ENCODE results near the gene TULP4. TPM values are rescaled to one million over a fixed set of nuclear protein-coding genes. Genes with fewer than 3 reads are reported as not detected.

TULP4 gene
- total RNA-seq, 1 donor, result 131 TPM

DNA sequence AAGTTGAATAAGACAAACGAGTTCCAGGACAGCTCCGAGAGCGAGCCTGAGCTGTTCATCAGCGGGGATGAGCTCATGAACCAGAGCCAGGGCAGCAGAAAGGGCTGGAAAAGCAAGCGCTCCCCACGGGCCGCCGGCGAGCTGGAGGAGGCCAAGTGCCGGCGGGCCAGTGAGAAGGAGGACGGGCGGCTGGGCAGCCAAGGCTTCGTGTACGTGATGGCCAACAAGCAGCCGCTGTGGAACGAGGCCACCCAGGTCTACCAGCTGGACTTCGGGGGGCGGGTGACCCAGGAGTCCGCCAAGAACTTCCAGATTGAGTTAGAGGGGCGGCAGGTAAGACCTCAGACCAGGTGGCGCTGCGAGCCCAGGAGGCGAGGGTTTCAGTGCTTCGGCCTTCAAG, 191.6 kb downstream of the TULP4 start:
- no peak for DNase-seq (ENCODE audit: low read depth)
- TF ChIP-seq, protein P1, sequence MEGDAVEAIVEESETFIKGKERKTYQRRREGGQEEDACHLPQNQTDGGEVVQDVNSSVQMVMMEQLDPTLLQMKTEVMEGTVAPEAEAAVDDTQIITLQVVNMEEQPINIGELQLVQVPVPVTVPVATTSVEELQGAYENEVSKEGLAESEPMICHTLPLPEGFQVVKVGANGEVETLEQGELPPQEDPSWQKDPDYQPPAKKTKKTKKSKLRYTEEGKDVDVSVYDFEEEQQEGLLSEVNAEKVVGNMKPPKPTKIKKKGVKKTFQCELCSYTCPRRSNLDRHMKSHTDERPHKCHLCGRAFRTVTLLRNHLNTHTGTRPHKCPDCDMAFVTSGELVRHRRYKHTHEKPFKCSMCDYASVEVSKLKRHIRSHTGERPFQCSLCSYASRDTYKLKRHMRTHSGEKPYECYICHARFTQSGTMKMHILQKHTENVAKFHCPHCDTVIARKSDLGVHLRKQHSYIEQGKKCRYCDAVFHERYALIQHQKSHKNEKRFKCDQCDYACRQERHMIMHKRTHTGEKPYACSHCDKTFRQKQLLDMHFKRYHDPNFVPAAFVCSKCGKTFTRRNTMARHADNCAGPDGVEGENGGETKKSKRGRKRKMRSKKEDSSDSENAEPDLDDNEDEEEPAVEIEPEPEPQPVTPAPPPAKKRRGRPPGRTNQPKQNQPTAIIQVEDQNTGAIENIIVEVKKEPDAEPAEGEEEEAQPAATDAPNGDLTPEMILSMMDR (IDR thresholded peaks at IDR 0.05; ENCODE audit: insufficient read depth, low read length), result no peak
- H3K4me3 ChIP-seq (ENCODE audit: low read depth, low read length), result no peak overlapping the region

DNA sequence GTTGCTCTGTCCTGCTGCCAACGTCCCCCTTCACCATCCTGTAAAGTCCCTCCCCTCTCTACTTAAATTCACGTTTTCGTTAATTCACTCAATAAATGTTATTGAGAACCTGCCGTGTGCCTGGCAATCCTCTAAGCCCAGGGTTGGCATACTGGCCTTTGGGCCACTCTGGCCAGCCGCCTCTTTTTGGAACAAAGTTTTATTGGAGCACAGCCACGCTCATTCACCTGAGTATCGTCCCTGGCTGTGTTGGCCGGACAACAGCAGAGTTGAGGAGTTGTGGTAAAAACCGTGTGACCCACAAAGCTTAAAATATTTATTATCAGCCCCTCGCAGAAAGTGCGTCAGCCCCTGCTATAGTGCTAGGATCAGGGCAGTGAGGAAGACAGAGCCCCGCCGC, 192.9 kb downstream of the TULP4 start:
- TF ChIP-seq, protein P1 (IDR thresholded peaks at IDR 0.05; ENCODE audit: insufficient read depth, low read length), result no peak
- DNase-seq (ENCODE audit: low read depth), result no peak

DNA sequence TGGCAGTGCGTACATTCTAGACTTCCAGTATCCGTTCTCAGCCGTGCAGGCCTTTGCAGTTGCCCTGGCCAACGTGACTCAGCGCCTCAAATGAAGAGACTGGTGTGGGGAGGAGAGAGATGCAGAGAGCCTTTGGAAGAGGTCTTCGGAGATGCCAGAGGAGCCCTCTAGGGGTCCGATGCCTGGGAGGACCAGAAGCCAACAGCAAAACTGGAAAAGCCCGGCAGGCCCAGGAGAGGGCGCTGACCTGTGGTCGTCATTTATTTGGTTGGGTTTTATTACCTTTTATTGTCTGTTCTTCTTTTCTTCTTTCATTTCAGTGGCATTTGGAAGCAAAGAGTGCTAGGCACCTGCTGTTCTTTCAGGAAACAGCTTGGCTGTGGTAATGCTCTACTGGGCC, 194.3 kb downstream of the TULP4 start:
- DNase-seq (ENCODE audit: low read depth), result no peak
- H3K4me3 ChIP-seq (ENCODE audit: low read depth, low read length), result no peak overlapping the region
- TF ChIP-seq, protein P1 (IDR thresholded peaks at IDR 0.05; ENCODE audit: insufficient read depth, low read length), result peak; percentile 9

More for the DNA sequence above, 192.9 kb downstream of the TULP4 start:
- no peak overlapping the region for H3K4me3 ChIP-seq (ENCODE audit: low read depth, low read length)

DNA sequence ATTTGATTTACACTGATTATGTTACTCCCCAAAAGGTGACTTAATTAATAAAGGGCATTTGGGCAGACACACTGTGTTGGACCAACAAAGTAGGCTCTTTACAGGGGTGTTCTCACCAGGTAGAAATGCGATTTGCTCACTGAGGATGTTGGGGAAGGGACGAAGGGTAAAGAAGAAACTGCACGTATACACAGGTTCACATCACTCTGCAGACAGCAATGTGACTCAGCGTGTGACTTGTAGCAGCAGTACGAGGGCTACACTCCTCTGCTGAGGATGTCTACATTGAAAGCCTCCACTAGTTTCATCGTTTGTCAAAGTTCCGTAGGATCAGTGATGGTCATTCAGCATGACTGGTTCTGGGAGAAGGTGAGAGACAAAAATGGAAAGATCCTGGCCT, 194.9 kb downstream of the TULP4 start:
- DNase-seq (ENCODE audit: low read depth), result no peak
- no peak overlapping the region for H3K4me3 ChIP-seq (ENCODE audit: low read depth, low read length)
- TF ChIP-seq, protein P1 (IDR thresholded peaks at IDR 0.05; ENCODE audit: insufficient read depth, low read length), result no peak

DNA sequence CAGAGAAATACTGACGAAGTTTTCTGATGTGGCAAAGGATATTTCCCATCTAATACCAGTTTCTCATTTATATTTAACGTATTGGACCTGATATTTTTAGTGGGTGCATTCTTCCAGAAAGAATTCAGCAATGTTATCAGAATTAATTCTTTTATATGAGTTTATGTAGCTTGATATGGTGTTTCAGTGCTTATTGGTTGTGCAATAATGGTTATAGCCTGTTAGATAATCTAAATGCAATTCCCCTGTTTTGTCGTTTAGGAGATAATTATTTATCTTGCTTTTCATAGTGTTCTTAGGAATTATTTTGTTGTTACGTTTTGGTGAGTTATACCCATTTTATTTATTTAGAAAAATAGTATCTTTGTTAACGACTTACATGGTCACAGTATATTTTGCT, 196.2 kb downstream of the TULP4 start:
- TF ChIP-seq, protein P1 (IDR thresholded peaks at IDR 0.05; ENCODE audit: insufficient read depth, low read length), result no peak
- H3K4me3 ChIP-seq (ENCODE audit: low read depth, low read length), result no peak overlapping the region
- no peak for DNase-seq (ENCODE audit: low read depth)

DNA sequence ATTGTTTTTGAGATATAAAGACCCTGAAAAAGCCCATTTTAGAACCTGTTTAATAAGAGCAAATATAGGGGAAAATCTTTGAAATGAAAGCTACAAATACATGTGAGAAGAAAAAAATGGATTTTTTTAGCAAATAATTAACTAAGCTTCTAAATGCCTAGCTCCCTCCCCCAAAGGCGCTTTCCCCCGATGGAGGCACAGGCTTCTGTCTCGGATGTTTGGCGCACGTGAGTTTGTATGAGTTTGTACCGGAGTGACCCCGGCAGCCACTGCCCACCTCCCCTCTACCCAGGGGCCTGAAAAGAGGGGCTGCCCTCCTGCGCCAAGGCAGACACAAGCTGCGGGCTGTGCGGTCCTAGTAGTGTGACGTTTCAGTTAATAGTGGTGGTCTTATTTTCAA, 197.2 kb downstream of the TULP4 start:
- no peak for DNase-seq (ENCODE audit: low read depth)

DNA sequence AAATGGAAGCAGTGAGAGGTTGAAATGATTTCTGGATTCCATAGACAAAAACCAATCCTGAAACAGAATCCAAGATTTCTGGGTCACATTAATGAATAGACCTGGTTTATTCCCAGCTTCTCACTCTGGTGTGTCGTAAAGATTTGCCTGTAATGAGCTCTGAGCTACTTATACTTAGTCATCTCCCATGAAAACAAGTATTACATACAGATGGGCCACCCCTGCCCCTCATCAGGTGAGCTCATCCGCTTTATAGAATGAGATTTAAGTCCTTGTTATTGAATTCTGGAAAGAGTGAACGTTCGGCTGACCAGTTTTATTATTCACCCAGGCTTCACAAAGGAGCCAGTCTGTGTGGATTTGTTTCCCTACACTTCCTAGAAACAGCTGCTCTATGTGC, 200.5 kb downstream of the TULP4 start:
- no peak for DNase-seq (ENCODE audit: low read depth)
- no peak overlapping the region for H3K4me3 ChIP-seq (ENCODE audit: low read depth, low read length)
- TF ChIP-seq, protein P1 (IDR thresholded peaks at IDR 0.05; ENCODE audit: insufficient read depth, low read length), result no peak

More for the DNA sequence above, 197.2 kb downstream of the TULP4 start:
- no peak overlapping the region for H3K4me3 ChIP-seq (ENCODE audit: low read depth, low read length)
- TF ChIP-seq, protein P1 (IDR thresholded peaks at IDR 0.05; ENCODE audit: insufficient read depth, low read length), result no peak

All from fibroblast of the aortic adventitia (primary cell).